GM12878 (cell line): ENCODE data around the gene ASMTL. TPM values are rescaled to one million over a fixed set of nuclear protein-coding genes. Genes with fewer than 3 reads are reported as not detected.

Source experiments
- ATAC-seq: fragments of 200-7000 bp; cut with Tn5 transposase; 3 replicates; pipeline ENCODE4 v1.9.1; 2020; ENCODE audit warnings: mild to moderate bottlenecking, moderate library complexity
- BruUV-seq: library from RNA; stranded (reverse); fragments of 400-500 nt; replicated peaks from 2 replicates; lab custom pipeline; 2021; lab: Mats Ljungman, UMichigan
- CTCF ChIA-PET: fragments of 300-600 bp; sonication (Branson Sonifier 250); formaldehyde crosslinking; extraction: SDS; loops from one replicate; lab custom pipeline; 2021; ENCODE audit warnings: inconsistent platforms; lab: Yijun Ruan, JAX
- POLR2A ChIA-PET: fragments of 350-600 bp; formaldehyde crosslinking; extraction: SDS; loops from one replicate; lab custom pipeline; 2021; ENCODE audit warnings: inconsistent platforms; lab: Charles Lee
- RAD21 ChIA-PET: fragments of 300-600 bp; sonication (Branson Sonifier 250); formaldehyde crosslinking; loops from one replicate; lab custom pipeline; 2023; ENCODE audit warnings: antibody characterized with exemption; ENCODE audit not compliant: unreplicated experiment; lab: Charles Lee
- SMC1A ChIA-PET: fragments of 300-600 bp; sonication (Branson Sonifier 250); formaldehyde crosslinking; loops from one replicate; lab custom pipeline; 2023; ENCODE audit not compliant: unreplicated experiment, uncharacterized antibody; lab: Charles Lee
- DNase-seq: peaks from one replicate; pipeline ENCODE4 v3.0.0-alpha.2; 2011; ENCODE audit warnings: low read depth, low spot score
- FAIRE-seq: peaks from 3 replicates; lab custom pipeline; 2011; peaks lifted over from hg19 to GRCh38; lab: Jason Lieb, UNC
- H2AFZ ChIP-seq: 2 replicates; pipeline ENCODE4 v1.6.0; 2011; ENCODE audit warnings: low read depth, low read length, control low read depth; ENCODE audit not compliant: control insufficient read depth
- H3K27ac ChIP-seq: 2 replicates; pipeline ENCODE4 v1.5.1; 2011; ENCODE audit warnings: control low read depth; ENCODE audit not compliant: control insufficient read depth, insufficient read depth
- H3K27me3 ChIP-seq, 2 experiments: replicated peaks in 1 of 2; 2 replicates each; pipeline versions ENCODE4 v1.6.0 to v1.6.1; 2011; ENCODE audit warnings: low read length in 1 of 2; ENCODE audit not compliant: control insufficient read depth in 2 of 2, insufficient read depth in 2 of 2
- H3K36me3 ChIP-seq, 2 experiments: 2 replicates each; pipeline ENCODE4 v1.5.1; 2011; ENCODE audit warnings: low read length in 1 of 2; ENCODE audit not compliant: control insufficient read depth in 2 of 2, insufficient read depth in 2 of 2
- H3K4me1 ChIP-seq: 2 replicates; pipeline ENCODE4 v1.6.1; 2011; ENCODE audit warnings: mild to moderate bottlenecking, low read length, moderate library complexity, mixed read lengths; ENCODE audit not compliant: control insufficient read depth, insufficient read depth
- H3K4me2 ChIP-seq: 2 replicates; pipeline ENCODE4 v1.6.0; 2011; ENCODE audit warnings: control low read depth; ENCODE audit not compliant: control insufficient read depth, insufficient read depth
- H3K4me3 ChIP-seq: fragments of 200-600 bp; sonication (generic); 2 replicates; pipeline ENCODE4 v1.5.1; 2016
- H3K79me2 ChIP-seq: 2 replicates; pipeline ENCODE4 v1.6.0; 2011; ENCODE audit warnings: low read length; ENCODE audit not compliant: control insufficient read depth, insufficient read depth
- H3K9ac ChIP-seq: 2 replicates; pipeline ENCODE4 v1.8.0; 2011; ENCODE audit warnings: low read length, control low read depth, mixed read lengths; ENCODE audit not compliant: control insufficient read depth, insufficient read depth
- H3K9me3 ChIP-seq: replicated peaks from 3 replicates; pipeline ENCODE4 v1.5.1; 2011; ENCODE audit warnings: mild to moderate bottlenecking, low read length; ENCODE audit not compliant: control insufficient read depth, insufficient read depth
- H4K20me1 ChIP-seq: 2 replicates; pipeline ENCODE4 v1.6.0; 2011; ENCODE audit not compliant: control insufficient read depth, insufficient read depth
- ASH2L ChIP-seq: fragments of 300-600, 200-600 bp; sonication (generic); IDR thresholded peaks from 2 replicates; pipeline ENCODE4 v1.6.1; 2017; ENCODE audit warnings: low read depth, mild to moderate bottlenecking, borderline replicate concordance
- BMI1 ChIP-seq: fragments of 450-650 bp; IDR thresholded peaks from 2 replicates; pipeline ENCODE4 v1.6.1; 2016; ENCODE audit warnings: mild to moderate bottlenecking, moderate library complexity, borderline replicate concordance
- E4F1 ChIP-seq: fragments of 450-650 bp; IDR thresholded peaks from 2 replicates; pipeline ENCODE4 v1.6.1; 2018; ENCODE audit warnings: borderline replicate concordance, mild to moderate bottlenecking; ENCODE audit not compliant: partially characterized antibody
- ETV6 ChIP-seq, 2 experiments: fragments of 450-650 bp in 1 of 2; IDR thresholded peaks in 1 of 2; conservative IDR thresholded peaks in 1 of 2; 2 replicates each; pipeline ENCODE4 v1.6.1; 2014; ENCODE audit warnings: antibody characterized with exemption in 1 of 2, borderline replicate concordance in 1 of 2, low read depth in 1 of 2, mild to moderate bottlenecking in 1 of 2, moderate library complexity in 1 of 2
- FOXK2 ChIP-seq: fragments of 450-650 bp; IDR thresholded peaks from 2 replicates; pipeline ENCODE4 v1.6.1; 2017; ENCODE audit warnings: mild to moderate bottlenecking, moderate library complexity
- JUNB ChIP-seq: IDR thresholded peaks from 2 replicates; pipeline ENCODE4 v1.6.1; 2016; ENCODE audit warnings: antibody characterized with exemption, mild to moderate bottlenecking
- LARP7 ChIP-seq: fragments of 450-650 bp; IDR thresholded peaks from 2 replicates; pipeline ENCODE4 v1.6.1; 2017; ENCODE audit warnings: mild to moderate bottlenecking
- MTA3 ChIP-seq: IDR thresholded peaks from 2 replicates; pipeline ENCODE4 v1.6.1; 2012; ENCODE audit warnings: low read length, inconsistent platforms, borderline replicate concordance
- MYB ChIP-seq: fragments of 150-350 bp; IDR thresholded peaks from 2 replicates; pipeline ENCODE4 v1.6.1; 2014; ENCODE audit warnings: mild to moderate bottlenecking, low read depth, low read length, borderline replicate concordance
- NFXL1 ChIP-seq: fragments of 450-650 bp; IDR thresholded peaks from 2 replicates; pipeline ENCODE4 v1.6.1; 2017; ENCODE audit warnings: antibody characterized with exemption, mild to moderate bottlenecking, borderline replicate concordance
- SMAD1 ChIP-seq: fragments of 450-650 bp; IDR thresholded peaks from 2 replicates; pipeline ENCODE4 v1.6.1; 2018; ENCODE audit warnings: mild to moderate bottlenecking, low read depth; ENCODE audit not compliant: partially characterized antibody
- SREBF2 ChIP-seq: IDR thresholded peaks from 2 replicates; pipeline ENCODE4 v1.6.1; 2012; ENCODE audit warnings: mild to moderate bottlenecking, low read length
- TBL1XR1 ChIP-seq: IDR thresholded peaks from 2 replicates; pipeline ENCODE4 v1.6.1; 2012; ENCODE audit warnings: low read depth, low read length, improper control_type of control experiment
- WRNIP1 ChIP-seq: IDR thresholded peaks from 2 replicates; pipeline ENCODE4 v1.6.1; 2011; ENCODE audit warnings: low read depth, low read length, improper control_type of control experiment, borderline replicate concordance
- ZZZ3 ChIP-seq: IDR thresholded peaks from 2 replicates; pipeline ENCODE4 v1.6.1; 2011; ENCODE audit warnings: low read depth; ENCODE audit not compliant: control insufficient read depth, insufficient read length
- WGBS: methylation state at CpG from one replicate; pipeline ENCODE4 v1.1.6; 2016; ENCODE audit warnings: low lambda C conversion rate; ENCODE audit not compliant: insufficient replicate concordance, insufficient coverage; ENCODE audit errors: missing lambda C conversion rate; 5-methylcytosine and 5-hydroxymethylcytosine counted together
- in situ Hi-C: fragments of 300-500 bp; cut with MboI; formaldehyde crosslinking; loops from 9 replicates; pipeline ENCODE4 v1.14.3; 2018; ENCODE audit warnings: mixed read lengths
- intact Hi-C: fragments of 100-400 bp; cut with micrococcal nuclease; formaldehyde crosslinking; loops from one replicate; pipeline ENCODE4 v1.14.2; 2022; ENCODE audit not compliant: unreplicated experiment
- polyA plus RNA-seq, 11 experiments: library from polyadenylated mRNA; depleted of rRNA in 4 of 11; unstranded in 6 of 11; stranded (reverse) in 5 of 11; fragments of >200 nt; fragmentation: Nextera tagmentation in 4 of 11; fragmentation: Illumina TruSeq in 1 of 11; extraction: Ambion mirVana in 4 of 11; extraction: Trizol in 1 of 11; gene quantifications; 1 replicate in 1 of 11; 2 replicates in 10 of 11; pipeline versions ENCODE4 v1.2.1 to v1.2.3, GENCODE V29; 2011 to 2016; ENCODE audit warnings: inconsistent platforms in 2 of 11, missing spikeins in 2 of 11, low read depth in 1 of 11
- total RNA-seq, 4 experiments: library from RNA; depleted of rRNA in 3 of 4; stranded (reverse); fragments of >200 nt in 3 of 4; fragmentation: Illumina TruSeq in 1 of 4; extraction: Trizol in 1 of 4; gene quantifications; 2 replicates each; pipeline versions ENCODE4 v1.2.1 to v1.2.3, GENCODE V29; 2013 to 2021
- TF ChIP-seq, protein P1 (sequence below): fragments of 150-350 bp; IDR thresholded peaks from 2 replicates; pipeline ENCODE4 v1.6.1; 2014; ENCODE audit warnings: mild to moderate bottlenecking, low read depth, low read length
- TF ChIP-seq, protein P2 (sequence below): IDR thresholded peaks from 2 replicates; pipeline ENCODE4 v1.6.1; 2011; ENCODE audit warnings: borderline replicate concordance, low read depth, mild to moderate bottlenecking, moderate library complexity, low read length; ENCODE audit not compliant: insufficient read depth, poor library complexity, severe bottlenecking
- TF ChIP-seq, protein P3 (sequence below): IDR thresholded peaks from 2 replicates; pipeline ENCODE4 v1.6.1; 2012; ENCODE audit warnings: low read length, inconsistent platforms

The ASMTL gene
- total and polyA plus RNA-seq, 10 of the 15 experiments (the other 5 are each of a cell fraction or from before 2014, with no cell fraction given), result 1.6 to 51.9 (median 32.1) TPM

DNA sequence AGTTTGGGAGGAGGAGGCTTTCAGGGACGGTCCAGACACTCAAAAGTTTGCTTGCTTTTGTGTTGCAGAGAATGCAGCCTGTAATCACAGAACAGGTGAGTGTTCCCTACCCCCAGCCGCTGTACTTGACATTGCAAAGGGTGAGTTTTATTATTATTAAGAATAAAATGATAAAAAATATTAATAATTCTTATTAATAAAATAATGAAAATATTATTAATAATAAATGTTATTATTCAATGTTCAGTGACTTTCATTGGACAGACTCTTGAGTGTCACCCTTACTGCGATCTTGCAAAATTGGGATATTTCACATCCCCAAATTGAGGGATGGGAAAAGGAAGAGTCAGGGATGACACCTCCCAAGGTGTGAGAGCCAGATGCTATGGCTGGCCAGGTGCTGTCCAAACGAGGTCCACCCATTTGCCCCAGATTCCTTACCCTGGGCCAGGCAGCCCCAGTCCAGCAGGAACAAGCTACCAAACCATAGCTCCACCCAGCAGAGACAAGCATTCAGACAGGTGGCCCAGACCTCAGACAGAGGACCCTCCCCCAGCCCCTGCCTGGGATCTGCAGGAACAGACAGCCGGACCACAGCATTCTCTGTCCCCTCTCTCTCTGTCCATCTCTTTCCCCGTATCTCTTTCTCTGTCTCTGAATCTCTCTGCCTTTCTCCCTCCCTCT lies 93.8 kb downstream of the ASMTL start:
- TSS peak; percentile 61 for BruUV-seq
- in situ Hi-C loops (no loop called here), intact Hi-C loops (no loop called here)
- 62% methylated on average over 6 of the region's 6 CpGs for WGBS
- Histone ChIP-seq H3K9me3 (no peaks in the 10 kb centered on the region; the same call in 2 of the 3 replicates), H3K27ac (no peak overlapping the region), H2AFZ (no peak overlapping the region), H4K20me1 (no peaks in the 10 kb centered on the region), H3K9ac (no peak overlapping the region), H3K79me2 (no peaks in the 10 kb centered on the region), H3K27me3 (no peaks in the 10 kb centered on the region), H3K36me3 (peaks cover 2 to 3% of the 10 kb centered on the region in 2 experiments; a peak in 3 of 4 replicates), H3K4me2 (no peak overlapping the region)
- CTCF ChIA-PET, result no interaction called here
- POLR2A ChIA-PET, result no interaction called here
- SMC1A ChIA-PET, result no interaction called here
- ATAC-seq (peak; percentile 31; the same call in 2 of the 3 replicates), DNase-seq (no peak), FAIRE-seq (no peak)
- RAD21 ChIA-PET, result no interaction called here
- no peak for TF ChIP-seq MYB
- no peak for TF ChIP-seq MTA3
- TF ChIP-seq E4F1, result no peak
- no peak for TF ChIP-seq ASH2L
- TF ChIP-seq WRNIP1, result no peak
- no peak for TF ChIP-seq NFXL1
- no peak for TF ChIP-seq LARP7
- TF ChIP-seq ETV6 (conservative IDR thresholded peaks at IDR 0.05 in 1 of 2, IDR thresholded peaks at IDR 0.05 in 1 of 2; ENCODE audit: borderline replicate concordance in 1 of 2, low read depth in 1 of 2), result no peak
- TF ChIP-seq SMAD1, result no peak
- no peak for TF ChIP-seq BMI1
- no peak for TF ChIP-seq FOXK2
- TF ChIP-seq, protein P1, sequence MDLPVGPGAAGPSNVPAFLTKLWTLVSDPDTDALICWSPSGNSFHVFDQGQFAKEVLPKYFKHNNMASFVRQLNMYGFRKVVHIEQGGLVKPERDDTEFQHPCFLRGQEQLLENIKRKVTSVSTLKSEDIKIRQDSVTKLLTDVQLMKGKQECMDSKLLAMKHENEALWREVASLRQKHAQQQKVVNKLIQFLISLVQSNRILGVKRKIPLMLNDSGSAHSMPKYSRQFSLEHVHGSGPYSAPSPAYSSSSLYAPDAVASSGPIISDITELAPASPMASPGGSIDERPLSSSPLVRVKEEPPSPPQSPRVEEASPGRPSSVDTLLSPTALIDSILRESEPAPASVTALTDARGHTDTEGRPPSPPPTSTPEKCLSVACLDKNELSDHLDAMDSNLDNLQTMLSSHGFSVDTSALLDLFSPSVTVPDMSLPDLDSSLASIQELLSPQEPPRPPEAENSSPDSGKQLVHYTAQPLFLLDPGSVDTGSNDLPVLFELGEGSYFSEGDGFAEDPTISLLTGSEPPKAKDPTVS, result no peak
- TF ChIP-seq, protein P2, sequence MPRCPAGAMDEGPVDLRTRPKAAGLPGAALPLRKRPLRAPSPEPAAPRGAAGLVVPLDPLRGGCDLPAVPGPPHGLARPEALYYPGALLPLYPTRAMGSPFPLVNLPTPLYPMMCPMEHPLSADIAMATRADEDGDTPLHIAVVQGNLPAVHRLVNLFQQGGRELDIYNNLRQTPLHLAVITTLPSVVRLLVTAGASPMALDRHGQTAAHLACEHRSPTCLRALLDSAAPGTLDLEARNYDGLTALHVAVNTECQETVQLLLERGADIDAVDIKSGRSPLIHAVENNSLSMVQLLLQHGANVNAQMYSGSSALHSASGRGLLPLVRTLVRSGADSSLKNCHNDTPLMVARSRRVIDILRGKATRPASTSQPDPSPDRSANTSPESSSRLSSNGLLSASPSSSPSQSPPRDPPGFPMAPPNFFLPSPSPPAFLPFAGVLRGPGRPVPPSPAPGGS, result no peak
- TF ChIP-seq ZZZ3, result no peak
- TF ChIP-seq TBL1XR1, result no peak
- TF ChIP-seq SREBF2, result no peak
- TF ChIP-seq, protein P3, sequence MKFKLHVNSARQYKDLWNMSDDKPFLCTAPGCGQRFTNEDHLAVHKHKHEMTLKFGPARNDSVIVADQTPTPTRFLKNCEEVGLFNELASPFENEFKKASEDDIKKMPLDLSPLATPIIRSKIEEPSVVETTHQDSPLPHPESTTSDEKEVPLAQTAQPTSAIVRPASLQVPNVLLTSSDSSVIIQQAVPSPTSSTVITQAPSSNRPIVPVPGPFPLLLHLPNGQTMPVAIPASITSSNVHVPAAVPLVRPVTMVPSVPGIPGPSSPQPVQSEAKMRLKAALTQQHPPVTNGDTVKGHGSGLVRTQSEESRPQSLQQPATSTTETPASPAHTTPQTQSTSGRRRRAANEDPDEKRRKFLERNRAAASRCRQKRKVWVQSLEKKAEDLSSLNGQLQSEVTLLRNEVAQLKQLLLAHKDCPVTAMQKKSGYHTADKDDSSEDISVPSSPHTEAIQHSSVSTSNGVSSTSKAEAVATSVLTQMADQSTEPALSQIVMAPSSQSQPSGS, result no peak
- TF ChIP-seq JUNB, result no peak
- TF ChIP-seq, all 136 proteins: peak for 0
- Histone ChIP-seq H3K4me1 (no peaks in the 10 kb centered on the region), H3K4me3 (no peak overlapping the region)
